ENCODE data around the gene COMP. TPM values are rescaled to one million over a fixed set of nuclear protein-coding genes. Genes with fewer than 3 reads are reported as not detected.

COMP gene
- total and polyA plus RNA-seq, 10 of the 15 experiments (the other 5 are each of a cell fraction or from before 2014, with no cell fraction given), result 0.17 TPM; not detected in 9

DNA sequence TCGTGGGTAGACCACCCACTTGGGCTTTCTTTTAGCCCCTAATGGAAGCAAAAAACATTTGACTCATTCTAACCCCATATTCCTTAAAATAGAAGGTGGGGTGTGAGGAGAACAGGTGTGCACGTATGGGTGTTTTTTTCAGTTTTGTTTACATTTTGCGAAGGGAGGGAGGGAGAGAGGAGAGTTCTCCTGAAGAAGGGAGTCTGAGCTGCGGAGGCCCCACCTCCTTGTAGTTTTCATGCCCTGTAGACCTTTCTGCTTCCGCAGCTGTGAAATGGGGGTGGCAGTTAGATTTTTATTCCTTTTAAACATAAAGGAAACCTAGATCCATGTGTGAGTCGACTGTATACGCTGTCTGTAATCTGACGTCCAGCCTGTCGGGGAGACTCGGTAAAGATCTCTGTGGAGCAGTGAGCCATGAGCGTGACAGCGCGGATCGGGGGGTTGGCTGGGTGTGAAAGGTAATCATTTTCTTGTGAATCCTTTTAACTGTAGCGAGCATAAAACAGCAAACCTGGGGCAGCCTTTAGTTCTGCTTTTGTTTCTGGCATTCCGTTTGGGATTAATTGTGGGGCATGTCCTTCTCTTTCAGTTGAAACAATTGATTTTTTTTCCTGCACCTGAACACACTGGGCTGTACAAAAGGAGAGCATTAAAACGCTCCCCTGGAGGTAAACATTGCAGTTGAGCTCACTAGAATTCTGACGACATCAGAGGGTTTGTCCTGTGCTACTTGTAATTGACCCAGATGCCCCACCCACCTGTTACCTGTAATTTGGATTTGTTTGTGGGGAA, 42.9 kb upstream of the COMP start:
- Histone ChIP-seq H2AFZ (ENCODE audit: control insufficient read depth, low read depth, low read length) (no peak overlapping the region), H3K36me3 (ENCODE audit: control insufficient read depth in 2 of 2, insufficient read depth in 2 of 2, low read length in 1 of 2) (peaks cover 4 to 6% of the 10 kb centered on the region in 2 experiments; a peak in 3 of 4 replicates), H3K4me1 (ENCODE audit: control insufficient read depth, insufficient read depth, low read length) (peaks cover 12% of the 10 kb centered on the region), H3K9ac (ENCODE audit: control insufficient read depth, insufficient read depth, low read length) (peak overlapping the region; percentile 51), H3K4me2 (ENCODE audit: control insufficient read depth, insufficient read depth) (peak overlapping the region; percentile 73), H3K27me3 (replicated peaks in 1 of 2; ENCODE audit: control insufficient read depth in 2 of 2, insufficient read depth in 2 of 2, low read length in 1 of 2) (no peaks in the 10 kb centered on the region), H3K9me3 (replicated peaks; ENCODE audit: control insufficient read depth, insufficient read depth, low read length) (no peaks in the 10 kb centered on the region), H4K20me1 (ENCODE audit: control insufficient read depth, insufficient read depth) (peaks cover 18% of the 10 kb centered on the region), H3K27ac (ENCODE audit: control insufficient read depth, insufficient read depth) (peak overlapping the region; percentile 28; the same call in 1 of the 2 replicates), H3K4me3 (peak overlapping the region; percentile 93), H3K79me2 (ENCODE audit: control insufficient read depth, insufficient read depth, low read length) (peaks cover 68% of the 10 kb centered on the region)
- ChIA-PET RAD21 (ENCODE audit: unreplicated experiment) (interaction anchor here (0.6 to 3.5 kb wide), 4 partner anchors 9 to 549 kb away, joined by 3 to 24 read pairs (median 4); no protein-coding TSS in a partner anchor), CTCF (interaction anchor here (0.6 to 8.2 kb wide), 2 partner anchors 13 to 194 kb away, joined by 3 to 109 read pairs; no protein-coding TSS in a partner anchor), SMC1A (ENCODE audit: uncharacterized antibody, unreplicated experiment) (interaction anchor here (0.9 to 4.2 kb wide), 3 partner anchors 9 to 29 kb away, joined by 3 to 24 read pairs (median 4); no protein-coding TSS in a partner anchor), POLR2A (interaction anchor here (1.1 to 1.4 kb wide), 2 partner anchors 10 to 13 kb away, joined by 3 to 5 read pairs; no protein-coding TSS in a partner anchor)
- intact Hi-C loops (cut with micrococcal nuclease; ENCODE audit: unreplicated experiment), result loop anchor here (5.0 kb wide), 1 partner anchor 242 kb away; no protein-coding TSS in a partner anchor
- DNase-seq (ENCODE audit: low read depth, low spot score) (no peak), ATAC-seq (no peak), FAIRE-seq (no peak)
- under 1% methylated on average over 18 of the region's 18 CpGs for WGBS (ENCODE audit: insufficient coverage, insufficient replicate concordance, low lambda C conversion rate, missing lambda C conversion rate)
- TSS peak; percentile 46 for BruUV-seq (replicated peaks)
- in situ Hi-C loops (cut with MboI), result no loop called here
- TF ChIP-seq NFXL1 (IDR thresholded peaks at IDR 0.05; ENCODE audit: borderline replicate concordance) (no peak), MXI1 (IDR thresholded peaks at IDR 0.05; ENCODE audit: low read depth, low read length) (0 out of 2 replicates have a peak, but pooled peaks have one; percentile 28), POLR2AphosphoS5 (IDR thresholded peaks at IDR 0.05; ENCODE audit: low read length) (no peak), ZBED1 (IDR thresholded peaks at IDR 0.05; ENCODE audit: borderline replicate concordance) (no peak), NRF1 (conservative IDR thresholded peaks at IDR 0.05; ENCODE audit: low read depth, low read length) (no peak), NFYB (IDR thresholded peaks at IDR 0.05; ENCODE audit: insufficient read depth, low read depth, low read length) (no peak), POLR2A (IDR thresholded peaks at IDR 0.05; ENCODE audit: low read depth, low read length) (no peak), RAD21 (IDR thresholded peaks at IDR 0.05; ENCODE audit: insufficient read depth, low read depth, low read length) (no peak)
- TF ChIP-seq, protein P1, sequence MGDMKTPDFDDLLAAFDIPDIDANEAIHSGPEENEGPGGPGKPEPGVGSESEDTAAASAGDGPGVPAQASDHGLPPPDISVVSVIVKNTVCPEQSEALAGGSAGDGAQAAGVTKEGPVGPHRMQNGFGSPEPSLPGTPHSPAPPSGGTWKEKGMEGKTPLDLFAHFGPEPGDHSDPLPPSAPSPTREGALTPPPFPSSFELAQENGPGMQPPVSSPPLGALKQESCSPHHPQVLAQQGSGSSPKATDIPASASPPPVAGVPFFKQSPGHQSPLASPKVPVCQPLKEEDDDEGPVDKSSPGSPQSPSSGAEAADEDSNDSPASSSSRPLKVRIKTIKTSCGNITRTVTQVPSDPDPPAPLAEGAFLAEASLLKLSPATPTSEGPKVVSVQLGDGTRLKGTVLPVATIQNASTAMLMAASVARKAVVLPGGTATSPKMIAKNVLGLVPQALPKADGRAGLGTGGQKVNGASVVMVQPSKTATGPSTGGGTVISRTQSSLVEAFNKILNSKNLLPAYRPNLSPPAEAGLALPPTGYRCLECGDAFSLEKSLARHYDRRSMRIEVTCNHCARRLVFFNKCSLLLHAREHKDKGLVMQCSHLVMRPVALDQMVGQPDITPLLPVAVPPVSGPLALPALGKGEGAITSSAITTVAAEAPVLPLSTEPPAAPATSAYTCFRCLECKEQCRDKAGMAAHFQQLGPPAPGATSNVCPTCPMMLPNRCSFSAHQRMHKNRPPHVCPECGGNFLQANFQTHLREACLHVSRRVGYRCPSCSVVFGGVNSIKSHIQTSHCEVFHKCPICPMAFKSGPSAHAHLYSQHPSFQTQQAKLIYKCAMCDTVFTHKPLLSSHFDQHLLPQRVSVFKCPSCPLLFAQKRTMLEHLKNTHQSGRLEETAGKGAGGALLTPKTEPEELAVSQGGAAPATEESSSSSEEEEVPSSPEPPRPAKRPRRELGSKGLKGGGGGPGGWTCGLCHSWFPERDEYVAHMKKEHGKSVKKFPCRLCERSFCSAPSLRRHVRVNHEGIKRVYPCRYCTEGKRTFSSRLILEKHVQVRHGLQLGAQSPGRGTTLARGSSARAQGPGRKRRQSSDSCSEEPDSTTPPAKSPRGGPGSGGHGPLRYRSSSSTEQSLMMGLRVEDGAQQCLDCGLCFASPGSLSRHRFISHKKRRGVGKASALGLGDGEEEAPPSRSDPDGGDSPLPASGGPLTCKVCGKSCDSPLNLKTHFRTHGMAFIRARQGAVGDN (IDR thresholded peaks at IDR 0.05), result no peak
- TF ChIP-seq, protein P2, sequence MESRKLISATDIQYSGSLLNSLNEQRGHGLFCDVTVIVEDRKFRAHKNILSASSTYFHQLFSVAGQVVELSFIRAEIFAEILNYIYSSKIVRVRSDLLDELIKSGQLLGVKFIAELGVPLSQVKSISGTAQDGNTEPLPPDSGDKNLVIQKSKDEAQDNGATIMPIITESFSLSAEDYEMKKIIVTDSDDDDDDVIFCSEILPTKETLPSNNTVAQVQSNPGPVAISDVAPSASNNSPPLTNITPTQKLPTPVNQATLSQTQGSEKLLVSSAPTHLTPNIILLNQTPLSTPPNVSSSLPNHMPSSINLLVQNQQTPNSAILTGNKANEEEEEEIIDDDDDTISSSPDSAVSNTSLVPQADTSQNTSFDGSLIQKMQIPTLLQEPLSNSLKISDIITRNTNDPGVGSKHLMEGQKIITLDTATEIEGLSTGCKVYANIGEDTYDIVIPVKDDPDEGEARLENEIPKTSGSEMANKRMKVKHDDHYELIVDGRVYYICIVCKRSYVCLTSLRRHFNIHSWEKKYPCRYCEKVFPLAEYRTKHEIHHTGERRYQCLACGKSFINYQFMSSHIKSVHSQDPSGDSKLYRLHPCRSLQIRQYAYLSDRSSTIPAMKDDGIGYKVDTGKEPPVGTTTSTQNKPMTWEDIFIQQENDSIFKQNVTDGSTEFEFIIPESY (IDR thresholded peaks at IDR 0.05), result no peak
- TF ChIP-seq, protein P3, sequence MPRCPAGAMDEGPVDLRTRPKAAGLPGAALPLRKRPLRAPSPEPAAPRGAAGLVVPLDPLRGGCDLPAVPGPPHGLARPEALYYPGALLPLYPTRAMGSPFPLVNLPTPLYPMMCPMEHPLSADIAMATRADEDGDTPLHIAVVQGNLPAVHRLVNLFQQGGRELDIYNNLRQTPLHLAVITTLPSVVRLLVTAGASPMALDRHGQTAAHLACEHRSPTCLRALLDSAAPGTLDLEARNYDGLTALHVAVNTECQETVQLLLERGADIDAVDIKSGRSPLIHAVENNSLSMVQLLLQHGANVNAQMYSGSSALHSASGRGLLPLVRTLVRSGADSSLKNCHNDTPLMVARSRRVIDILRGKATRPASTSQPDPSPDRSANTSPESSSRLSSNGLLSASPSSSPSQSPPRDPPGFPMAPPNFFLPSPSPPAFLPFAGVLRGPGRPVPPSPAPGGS (IDR thresholded peaks at IDR 0.05; ENCODE audit: borderline replicate concordance, insufficient read depth, low read depth, low read length, poor library complexity, severe bottlenecking), result no peak
- TF ChIP-seq, protein P4, sequence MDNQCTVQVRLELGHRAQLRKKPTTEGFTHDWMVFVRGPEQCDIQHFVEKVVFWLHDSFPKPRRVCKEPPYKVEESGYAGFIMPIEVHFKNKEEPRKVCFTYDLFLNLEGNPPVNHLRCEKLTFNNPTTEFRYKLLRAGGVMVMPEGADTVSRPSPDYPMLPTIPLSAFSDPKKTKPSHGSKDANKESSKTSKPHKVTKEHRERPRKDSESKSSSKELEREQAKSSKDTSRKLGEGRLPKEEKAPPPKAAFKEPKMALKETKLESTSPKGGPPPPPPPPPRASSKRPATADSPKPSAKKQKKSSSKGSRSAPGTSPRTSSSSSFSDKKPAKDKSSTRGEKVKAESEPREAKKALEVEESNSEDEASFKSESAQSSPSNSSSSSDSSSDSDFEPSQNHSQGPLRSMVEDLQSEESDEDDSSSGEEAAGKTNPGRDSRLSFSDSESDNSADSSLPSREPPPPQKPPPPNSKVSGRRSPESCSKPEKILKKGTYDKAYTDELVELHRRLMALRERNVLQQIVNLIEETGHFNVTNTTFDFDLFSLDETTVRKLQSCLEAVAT (IDR thresholded peaks at IDR 0.05), result 0 out of 2 replicates have a peak, but pooled peaks have one; percentile 18

Measured in GM12878 (cell line).